GM21423 (cell line): Measurements from ENCODE around the gene KCNA1.

Source experiments
- ATAC-seq: cut with Tn5 transposase; IDR thresholded peaks from one replicate; pipeline ENCODE4 v1.9.1; 2021; ENCODE audit warnings: mild to moderate bottlenecking, moderate library complexity; ENCODE audit not compliant: unreplicated experiment

KCNA1 gene

DNA sequence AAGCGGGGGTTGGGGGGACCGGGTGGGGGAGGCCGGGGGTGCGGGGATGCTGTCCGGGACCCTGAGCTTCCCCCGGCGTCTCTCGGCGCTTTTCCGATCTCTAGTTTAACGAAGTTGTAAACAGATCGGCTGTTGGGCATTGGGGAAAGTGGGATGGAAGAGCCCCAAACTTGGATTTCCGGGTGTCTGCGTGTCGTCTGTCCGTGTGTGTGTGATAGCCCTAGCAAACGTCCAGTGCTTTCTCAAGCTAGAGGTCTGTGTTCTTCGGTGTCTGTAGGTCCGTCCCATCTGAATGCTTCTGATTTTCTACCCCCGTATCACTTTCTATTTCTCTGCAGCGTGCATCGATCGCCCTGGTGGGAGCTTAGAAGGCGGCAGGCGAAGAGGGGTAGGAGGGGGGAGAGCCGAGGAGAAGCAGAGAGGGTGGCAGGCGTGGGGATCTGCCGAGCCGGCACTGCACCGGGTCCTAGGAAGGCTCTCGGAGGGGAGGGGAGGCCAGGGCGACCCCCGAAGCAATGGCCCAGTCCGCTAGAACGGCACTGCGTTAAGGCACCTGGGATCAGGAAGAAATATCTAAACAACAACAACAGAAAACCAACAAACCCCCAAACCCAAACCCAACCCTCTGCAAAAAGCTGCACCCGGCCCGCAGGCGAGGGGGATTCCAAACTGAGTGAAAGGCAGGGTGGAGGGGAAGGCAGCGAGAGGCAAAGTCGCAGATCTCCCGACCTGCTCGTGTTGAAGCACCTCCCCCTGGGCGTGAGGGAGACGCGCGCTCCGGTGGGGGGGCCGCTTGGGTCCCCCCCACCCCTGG, 1.0 kb downstream of the KCNA1 start:
- ATAC-seq: no peak

DNA sequence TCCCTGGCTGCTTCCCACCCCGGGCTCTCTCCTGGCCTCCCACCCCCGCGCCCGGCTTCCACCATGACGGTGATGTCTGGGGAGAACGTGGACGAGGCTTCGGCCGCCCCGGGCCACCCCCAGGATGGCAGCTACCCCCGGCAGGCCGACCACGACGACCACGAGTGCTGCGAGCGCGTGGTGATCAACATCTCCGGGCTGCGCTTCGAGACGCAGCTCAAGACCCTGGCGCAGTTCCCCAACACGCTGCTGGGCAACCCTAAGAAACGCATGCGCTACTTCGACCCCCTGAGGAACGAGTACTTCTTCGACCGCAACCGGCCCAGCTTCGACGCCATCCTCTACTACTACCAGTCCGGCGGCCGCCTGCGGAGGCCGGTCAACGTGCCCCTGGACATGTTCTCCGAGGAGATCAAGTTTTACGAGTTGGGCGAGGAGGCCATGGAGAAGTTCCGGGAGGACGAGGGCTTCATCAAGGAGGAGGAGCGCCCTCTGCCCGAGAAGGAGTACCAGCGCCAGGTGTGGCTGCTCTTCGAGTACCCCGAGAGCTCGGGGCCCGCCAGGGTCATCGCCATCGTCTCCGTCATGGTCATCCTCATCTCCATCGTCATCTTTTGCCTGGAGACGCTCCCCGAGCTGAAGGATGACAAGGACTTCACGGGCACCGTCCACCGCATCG, 1.8 kb downstream of the KCNA1 start:
- no peak for ATAC-seq

DNA sequence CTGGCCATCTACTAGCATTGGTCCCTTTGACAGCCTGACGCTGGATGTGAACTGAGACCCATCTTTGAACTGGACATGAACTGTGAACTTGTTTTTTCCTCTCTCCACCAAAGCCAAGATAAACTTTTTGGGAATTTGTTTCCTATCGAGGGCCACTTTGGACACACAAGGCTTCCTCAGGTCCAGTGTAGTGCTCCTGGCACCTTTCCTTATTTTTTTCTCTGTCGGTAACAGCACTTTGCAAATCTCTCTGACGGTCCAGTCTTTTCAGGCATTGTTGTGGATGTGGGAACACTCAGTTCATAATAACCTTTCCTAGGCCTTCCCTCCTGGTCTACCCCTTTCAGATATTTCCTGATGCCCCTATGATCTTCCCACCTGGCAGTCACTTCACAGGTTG, 5.0 kb downstream of the KCNA1 start:
- ATAC-seq: no peak

DNA sequence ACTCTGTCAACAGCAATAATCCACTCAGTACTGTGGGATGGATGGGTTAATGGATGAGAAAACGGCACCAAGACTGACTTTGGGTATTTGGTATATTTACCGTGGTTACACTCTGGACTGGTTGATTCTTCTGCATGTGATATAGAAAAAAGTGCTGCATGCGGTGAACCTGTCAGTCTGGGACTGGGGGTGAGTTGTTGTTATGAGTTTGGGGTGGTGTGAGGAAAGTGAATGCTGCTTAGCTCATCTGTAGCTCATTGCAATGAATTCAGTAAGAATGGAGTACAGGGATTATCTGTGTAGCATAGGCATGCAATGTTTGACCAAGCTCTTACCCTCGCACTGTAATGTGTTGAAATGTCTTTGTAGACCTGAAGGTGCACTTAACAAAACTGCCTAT, 6.0 kb downstream of the KCNA1 start:
- ATAC-seq: no peak

DNA sequence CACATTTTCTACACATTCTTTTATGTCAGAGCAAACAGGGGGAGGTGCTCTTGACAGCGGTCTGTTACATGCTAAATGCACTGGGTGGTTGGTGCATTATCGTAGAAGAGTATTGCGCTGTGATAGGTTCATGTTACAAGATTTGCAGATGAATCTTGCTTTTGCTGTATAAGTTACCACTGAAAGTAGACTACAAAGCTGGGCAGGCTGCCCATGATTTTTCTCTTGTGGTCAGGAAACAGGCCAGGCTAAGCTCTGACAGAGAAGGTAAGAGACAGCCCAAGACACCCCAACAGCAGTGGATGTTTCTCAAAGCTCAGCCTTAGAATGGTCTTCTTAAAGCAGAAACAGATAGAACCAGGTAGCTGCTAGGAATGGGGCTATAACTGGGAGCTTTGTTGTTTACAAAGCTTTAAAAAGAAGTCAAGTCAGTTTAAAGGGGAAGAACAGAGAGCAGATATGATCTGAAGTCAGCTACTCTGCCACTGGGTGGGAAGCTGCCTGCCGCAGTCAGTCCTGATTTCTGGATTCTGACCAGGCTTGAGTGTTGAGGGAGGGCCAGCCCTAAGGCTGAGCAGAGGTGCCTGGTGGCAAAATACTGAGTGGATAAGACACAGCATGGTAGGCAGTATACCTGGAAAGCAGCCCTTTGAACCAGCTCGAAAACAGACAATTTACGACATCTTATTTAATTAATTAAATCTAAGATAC, 9.4 kb downstream of the KCNA1 start:
- no peak for ATAC-seq

DNA sequence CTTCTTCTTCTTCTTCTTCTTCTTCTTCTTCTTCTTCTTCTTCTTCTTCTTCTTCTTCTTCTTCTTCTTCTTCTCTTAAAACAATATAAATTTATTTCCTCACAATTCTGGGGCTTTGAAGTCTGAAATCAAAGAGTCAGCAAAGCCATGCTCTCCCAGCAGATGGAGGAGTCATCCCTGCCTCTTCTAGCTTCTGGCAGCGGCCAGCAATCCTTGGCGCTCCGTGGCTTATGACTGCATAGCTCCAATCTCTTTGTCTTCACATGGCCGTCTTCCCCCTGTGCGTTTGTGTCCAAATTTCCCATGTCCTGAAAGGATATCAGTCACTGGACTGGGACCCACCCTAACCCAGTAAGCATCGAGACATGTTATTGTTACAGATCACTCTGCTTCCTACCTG, 22.9 kb downstream of the KCNA1 start:
- no peak for ATAC-seq

DNA sequence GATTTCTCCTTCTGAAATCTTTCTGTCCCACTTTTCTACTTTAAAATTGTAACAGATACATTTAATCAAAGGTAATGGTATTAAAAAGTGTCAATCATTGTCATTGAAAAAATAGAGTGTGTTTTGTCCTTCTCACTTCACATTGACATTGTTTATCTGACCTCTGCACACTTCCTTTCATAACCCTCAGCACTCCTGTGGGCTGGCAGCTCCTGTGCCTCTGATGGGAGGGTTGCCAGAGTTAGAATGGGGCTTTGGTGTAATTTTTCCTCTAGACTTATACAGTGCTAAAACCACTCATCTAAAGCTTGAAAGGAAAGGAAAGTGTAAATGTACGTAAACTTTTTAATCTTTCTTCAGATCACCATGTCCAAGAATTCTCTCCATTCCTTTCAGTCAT, 23.7 kb downstream of the KCNA1 start:
- ATAC-seq: no peak

DNA sequence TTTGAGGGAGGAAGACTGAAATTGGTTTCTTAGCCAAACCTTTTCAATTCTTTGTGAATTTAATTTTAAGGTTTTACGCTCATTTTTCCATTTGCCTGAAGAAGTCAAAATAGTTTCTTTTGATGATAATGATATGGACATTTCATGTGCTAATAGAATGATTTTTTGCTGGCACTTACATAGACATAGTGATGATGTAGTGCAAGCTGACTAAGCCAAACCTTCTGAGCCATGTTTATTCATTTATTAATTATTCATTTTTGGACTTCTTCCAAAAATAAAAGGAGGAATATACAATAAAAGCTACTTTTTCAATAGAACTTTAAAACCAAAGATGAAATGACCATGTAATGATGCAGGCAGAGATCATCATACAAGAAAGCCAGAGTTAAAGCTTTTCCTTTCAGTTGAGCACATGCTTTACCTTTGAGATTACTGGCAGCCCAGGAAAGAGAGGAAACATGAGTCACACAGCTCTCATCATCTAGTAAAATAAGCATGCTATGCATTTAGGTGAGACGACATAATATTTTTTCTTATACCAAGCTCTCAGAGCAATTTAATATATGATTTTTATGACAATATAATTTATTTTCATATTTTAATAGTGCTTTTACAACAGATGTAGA, 24.8 kb downstream of the KCNA1 start:
- no peak for ATAC-seq

DNA sequence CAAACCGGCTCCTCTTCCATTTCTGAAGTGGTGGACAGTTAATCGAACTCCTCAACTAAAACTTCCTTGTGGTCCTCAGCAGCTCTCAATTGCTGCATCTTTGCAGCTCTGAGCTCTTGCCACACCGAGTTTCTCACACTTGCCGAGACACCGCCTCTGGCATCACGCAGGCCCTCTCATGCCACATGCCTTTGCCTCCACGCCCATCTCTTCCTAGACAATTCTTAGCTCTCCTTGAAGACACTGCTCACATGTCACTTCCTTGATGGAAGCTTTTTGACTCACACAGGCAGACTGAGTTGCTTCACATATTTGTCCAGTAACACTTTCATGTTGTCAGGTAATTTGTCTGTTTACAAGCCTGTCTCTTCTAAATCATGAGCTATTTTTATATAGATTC, 29.2 kb downstream of the KCNA1 start:
- no peak for ATAC-seq

DNA sequence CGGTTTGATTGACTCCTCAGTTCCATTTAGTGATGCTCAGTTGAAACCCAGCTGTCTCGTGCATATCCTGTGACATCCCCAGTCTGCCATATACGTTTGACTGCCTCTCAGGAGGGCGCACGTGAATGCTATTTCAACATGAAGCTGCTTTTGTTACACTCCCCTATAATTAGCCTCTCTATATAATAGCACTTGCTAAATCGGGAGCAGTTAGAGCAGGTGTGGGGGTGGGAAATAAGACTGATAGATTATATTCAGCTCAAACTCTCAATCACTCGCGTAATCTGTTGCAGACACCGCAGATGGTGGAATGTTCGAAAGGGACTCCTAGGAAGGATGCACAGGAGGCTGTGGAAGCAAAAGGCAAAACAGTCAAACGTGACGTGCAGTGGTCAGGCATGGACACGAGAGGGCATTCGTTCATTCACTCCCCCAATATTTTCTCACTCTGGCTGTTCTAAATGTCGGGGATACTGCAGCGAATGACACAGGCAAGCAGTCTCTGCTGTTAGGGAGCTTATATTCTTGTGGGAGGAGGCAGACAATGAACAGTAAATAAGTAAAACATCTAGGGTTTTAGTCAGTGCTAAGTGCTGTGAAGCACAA, 29.8 kb downstream of the KCNA1 start:
- no peak for ATAC-seq

DNA sequence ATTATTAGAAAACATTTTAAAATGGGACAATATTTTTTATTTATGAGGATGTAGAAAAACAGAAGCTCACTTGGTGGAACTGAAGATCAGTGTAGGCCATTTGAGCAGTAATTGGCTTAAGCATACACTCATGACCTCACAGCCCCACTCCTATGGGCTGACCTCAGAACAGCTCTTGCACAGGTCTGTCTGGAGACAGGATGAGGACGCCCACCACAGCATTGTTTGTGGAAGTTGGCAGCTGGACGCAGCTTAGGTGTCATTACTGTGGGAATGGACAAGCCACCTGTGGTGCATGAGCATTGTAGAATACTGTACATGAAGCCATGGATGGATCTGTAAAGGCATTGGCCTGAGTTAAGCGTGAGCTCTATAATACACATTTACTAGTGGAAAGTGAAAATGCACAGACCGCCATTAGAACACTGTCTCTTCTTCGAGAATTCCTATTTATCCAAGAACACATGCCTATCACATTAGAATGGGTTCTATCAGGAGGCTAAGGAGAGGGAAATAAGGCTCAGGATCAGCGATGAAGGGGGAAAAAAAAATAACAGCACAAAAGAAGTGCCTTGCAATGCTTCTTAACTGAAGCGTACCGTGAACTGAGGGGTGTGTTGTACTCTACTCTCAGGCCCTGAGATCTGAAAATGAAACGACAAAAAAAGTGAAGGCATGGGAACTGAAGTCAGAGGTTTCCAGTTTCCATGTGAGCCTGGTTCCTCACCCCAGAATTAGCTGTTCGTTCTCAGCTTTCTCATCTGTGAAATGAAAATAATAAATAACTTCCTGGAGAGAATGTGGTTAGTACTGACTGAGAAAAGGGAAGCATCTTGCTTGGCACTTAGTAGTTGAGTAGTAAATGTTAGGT, 33.6 kb downstream of the KCNA1 start:
- peak; percentile 85 for ATAC-seq

DNA sequence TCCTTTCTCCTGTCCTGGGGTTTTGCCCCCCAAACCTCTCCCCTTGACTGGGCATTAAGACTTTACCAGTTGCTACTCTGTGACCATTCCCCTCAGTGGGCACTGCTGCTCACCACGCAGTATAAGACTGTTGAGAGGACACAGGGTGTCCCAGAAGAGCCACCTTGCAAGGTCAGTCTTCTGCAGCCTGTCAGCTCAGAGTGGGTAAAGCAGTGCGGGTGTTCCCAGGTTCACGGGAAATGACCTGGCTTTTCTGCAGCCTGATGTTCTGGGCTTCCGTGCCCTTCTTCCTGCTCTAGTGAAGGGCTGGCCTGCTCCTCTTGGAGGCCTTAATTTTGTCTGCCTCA, 34.2 kb downstream of the KCNA1 start:
- peak; percentile 34 for ATAC-seq

DNA sequence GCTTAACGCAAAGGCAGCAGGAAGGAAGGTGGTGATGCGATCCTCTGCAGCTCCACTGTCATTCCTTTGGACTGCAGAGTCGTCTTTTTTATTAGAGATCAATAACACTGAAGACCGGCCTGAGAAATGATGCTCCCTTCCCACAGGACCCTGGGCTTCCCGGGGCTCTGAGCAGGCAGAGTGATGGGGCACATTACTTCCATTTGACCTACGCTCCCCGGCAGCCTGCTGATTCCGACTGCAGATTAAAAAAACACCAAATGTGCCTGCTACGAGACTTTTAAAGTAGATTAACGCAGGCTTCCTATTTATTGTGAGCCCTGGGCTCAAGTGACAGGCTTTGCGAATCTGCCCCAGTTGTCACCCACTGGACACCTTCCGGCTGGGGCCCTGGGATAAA, 37.5 kb downstream of the KCNA1 start:
- ATAC-seq: no peak

DNA sequence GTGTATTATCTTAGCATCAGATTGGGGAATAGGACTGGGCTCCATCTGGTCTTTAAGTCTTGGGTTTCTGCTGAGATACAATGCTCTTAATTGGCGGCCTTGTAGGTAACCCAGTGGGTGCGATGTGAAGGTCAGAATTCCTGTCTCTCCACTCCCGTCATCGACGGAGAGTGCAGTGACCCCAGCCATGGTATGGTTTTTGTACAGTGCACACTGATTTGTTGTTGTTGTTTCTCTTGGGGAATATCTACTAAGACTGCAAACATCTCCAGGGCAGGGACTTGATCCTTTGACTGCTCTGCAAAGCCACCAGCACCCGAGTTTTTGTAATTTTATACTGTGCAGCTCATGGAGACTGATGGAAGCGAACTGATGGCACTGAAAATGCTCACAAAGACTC, 41.4 kb downstream of the KCNA1 start:
- no peak for ATAC-seq

DNA sequence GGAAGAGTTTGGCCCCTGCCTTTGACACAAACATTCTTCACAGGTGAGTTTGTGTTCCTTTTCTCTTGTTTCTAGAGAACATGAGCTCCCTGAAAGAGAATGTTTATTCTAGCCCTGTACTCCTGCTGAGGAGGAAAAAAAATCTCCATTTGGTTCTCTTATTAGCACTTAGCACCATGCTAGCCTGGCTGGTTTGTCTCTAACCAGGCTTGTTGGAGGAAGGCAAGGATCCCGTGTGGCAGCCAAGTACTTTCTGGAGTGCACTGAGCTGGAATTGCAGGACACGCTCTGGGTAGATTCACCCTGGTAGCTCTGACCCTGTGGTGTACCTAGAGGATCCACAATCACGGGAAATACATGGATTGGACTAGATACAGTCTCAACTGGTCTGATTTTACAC, 41.9 kb downstream of the KCNA1 start:
- ATAC-seq: no peak

DNA sequence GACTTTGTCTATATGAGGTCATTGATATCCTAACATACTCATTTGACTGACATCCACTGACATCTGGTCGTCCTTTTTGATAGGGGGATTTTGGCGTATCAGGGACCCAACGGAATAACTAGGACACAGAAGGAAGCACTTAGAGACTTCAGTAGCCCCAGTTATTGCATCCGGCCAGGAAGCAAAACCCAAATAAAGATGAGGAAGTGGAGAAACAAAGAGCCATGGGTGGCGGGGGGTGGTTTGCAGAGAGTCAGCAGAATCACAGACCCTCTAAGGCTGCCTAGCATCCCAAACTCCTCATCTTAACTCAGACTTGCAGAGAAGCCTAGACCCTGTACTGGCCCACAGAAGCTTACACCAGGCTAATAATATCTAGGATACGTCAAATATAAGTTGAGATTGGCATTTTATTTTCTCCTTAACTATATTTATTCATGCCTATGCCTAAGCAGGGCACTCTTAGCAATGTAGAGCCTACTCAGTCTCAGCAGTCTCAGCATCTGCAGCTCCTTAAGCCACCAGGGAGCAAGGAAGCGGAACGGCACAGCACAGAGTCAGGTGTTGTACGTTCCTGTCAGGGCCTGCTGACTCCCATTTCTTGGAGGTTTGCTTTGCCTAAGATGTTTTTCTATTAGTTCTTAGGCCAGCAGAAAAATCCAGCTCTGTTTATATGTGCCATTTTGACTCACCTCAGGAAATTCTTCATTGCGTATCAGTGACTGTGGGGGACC, 45.1 kb downstream of the KCNA1 start:
- no peak for ATAC-seq

DNA sequence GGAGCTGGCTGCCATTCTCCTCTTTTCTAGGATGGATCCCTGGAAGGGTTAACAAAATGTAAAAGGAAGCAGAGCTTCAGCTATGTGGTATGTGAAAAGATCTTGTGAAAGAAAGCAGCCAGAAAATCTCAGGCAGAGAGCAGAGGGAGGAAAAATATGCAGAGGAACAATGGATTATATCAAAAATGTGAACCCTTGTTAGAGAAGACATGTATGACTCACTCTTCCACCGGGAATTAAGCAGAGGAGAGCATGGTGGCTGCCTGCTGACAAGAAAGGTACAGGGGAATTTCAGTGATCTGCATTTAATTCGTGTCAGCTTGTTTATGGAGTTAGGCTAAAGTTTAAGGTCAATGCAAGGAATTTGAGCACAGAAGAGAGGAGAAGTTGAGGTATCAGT, 46.3 kb downstream of the KCNA1 start:
- ATAC-seq: no peak

DNA sequence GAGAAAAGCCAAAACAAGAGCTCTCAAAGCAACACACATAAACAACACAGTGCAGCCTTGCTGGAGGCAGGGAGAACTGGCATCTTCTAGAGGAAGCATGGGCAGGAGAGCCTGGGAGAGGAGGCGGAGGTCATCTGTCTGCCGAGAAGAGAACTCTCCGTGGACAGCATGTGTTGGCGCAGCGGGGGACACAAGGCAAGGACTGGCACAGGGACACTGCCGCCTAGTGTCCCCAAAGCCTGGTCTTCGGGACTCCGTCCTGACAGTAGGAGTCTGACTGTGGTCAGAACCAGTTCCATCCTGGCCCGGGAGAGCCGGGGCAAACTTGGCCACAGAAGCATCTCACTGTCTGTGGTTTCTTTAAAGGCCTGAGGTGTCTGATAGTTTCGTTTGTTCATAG, 47.3 kb downstream of the KCNA1 start:
- ATAC-seq: no peak

DNA sequence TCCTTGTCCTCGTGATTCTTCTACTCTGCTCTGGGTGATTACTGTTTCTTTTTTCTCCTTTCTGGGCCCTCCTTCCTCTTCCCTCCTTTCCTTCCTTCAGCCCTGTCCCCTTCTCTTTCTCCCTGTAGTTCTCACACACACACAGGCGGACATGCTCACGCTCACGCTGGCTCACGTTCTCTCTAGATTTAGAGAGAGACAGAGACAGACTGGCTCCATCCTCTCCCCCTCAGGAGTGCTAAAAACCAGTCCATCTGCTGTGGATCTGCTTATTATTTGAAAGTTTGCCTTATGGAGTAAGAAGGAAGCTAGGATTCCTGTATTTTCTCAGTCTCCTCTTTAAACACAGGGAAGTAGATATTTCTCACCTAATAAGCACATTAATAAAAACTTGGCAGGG, 48.1 kb downstream of the KCNA1 start:
- ATAC-seq: no peak
